Measurements from ENCODE around the gene YLPM1. TPM values are rescaled to one million over a fixed set of nuclear protein-coding genes. Genes with fewer than 3 reads are reported as not detected.

YLPM1 gene
- total RNA-seq, 2 donors from 2014 or later: 39.0 to 71.9 TPM

DNA sequence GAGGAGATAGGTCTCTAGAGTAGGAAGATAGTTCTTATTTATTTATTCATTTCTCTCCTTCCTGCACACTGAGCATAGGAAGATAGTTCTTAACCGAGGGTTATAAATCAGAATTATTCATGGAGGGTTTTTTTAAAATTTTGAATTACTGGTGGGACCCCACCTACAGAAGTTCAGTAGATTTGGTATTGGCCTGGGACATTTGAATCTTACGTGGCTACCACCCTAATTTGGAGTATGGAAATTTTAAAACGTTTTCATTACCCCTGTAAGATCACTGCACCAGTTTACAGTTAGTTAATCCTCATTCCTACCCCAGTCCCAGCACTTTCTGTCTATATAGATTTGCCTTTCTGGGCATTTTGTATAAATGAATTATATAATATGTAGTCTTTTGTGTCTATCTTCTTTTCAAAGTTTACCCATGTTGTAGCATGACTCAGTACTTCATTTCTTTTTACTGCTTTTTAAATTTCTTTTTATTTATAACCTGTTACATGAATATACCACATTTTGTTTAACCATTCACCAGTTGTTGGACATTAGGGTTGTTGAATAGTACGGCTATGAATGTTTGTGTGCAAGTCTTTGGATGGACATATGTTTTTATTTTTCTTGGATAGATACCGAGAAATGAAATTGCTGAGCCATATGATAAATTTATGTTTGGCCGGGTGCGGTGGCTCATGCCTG, 44.9 kb downstream of the YLPM1 start:
- H3K4me1 ChIP-seq (replicated peaks): no peaks in the 10 kb centered on the region
- intact Hi-C loops (cut with DNase I): no loop called here
- no peaks in the 10 kb centered on the region for H3K9me3 ChIP-seq
- no peaks in the 10 kb centered on the region for H3K27me3 ChIP-seq (replicated peaks; ENCODE audit: insufficient read depth)
- no peak for DNase-seq (ENCODE audit: low spot score)
- 92% methylated on average over 7 of the region's 7 CpGs for WGBS
- no peak overlapping the region for H3K4me3 ChIP-seq
- TF ChIP-seq, protein P1, sequence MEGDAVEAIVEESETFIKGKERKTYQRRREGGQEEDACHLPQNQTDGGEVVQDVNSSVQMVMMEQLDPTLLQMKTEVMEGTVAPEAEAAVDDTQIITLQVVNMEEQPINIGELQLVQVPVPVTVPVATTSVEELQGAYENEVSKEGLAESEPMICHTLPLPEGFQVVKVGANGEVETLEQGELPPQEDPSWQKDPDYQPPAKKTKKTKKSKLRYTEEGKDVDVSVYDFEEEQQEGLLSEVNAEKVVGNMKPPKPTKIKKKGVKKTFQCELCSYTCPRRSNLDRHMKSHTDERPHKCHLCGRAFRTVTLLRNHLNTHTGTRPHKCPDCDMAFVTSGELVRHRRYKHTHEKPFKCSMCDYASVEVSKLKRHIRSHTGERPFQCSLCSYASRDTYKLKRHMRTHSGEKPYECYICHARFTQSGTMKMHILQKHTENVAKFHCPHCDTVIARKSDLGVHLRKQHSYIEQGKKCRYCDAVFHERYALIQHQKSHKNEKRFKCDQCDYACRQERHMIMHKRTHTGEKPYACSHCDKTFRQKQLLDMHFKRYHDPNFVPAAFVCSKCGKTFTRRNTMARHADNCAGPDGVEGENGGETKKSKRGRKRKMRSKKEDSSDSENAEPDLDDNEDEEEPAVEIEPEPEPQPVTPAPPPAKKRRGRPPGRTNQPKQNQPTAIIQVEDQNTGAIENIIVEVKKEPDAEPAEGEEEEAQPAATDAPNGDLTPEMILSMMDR (IDR thresholded peaks at IDR 0.05): no peak
- TF ChIP-seq POLR2A (IDR thresholded peaks at IDR 0.05): no peak
- TF ChIP-seq POLR2AphosphoS5 (IDR thresholded peaks at IDR 0.05): no peak
- H3K27ac ChIP-seq: no peak overlapping the region
- H3K36me3 ChIP-seq: peaks cover 0 to 3% of the 10 kb centered on the region in 2 donors

DNA sequence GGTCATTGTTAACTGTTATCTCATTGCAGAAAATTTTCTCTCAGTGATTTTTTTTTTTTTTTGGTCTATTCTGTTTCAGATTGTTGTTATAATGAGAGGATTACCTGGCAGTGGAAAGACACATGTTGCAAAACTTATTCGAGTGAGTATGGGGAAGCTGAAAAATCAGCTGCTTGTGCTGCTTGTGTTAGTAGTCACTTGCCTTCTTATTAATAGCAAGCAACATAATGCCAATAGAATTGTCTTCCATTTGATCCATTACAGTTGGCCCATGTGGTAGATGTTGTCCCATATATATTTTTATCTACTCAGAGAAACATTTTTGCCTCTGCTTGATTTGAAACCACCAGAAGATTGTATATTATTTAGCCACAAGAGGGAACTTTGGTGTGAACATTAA, 53.0 kb downstream of the YLPM1 start:
- intact Hi-C loops (cut with DNase I): no loop called here
- Histone ChIP-seq H3K27ac (no peak overlapping the region), H3K27me3 (replicated peaks; ENCODE audit: insufficient read depth) (no peaks in the 10 kb centered on the region), H3K36me3 (peaks cover 5 to 16% of the 10 kb centered on the region in 2 donors), H3K4me1 (replicated peaks) (no peaks in the 10 kb centered on the region), H3K4me3 (no peak overlapping the region), H3K9me3 (no peaks in the 10 kb centered on the region)
- no peak for TF ChIP-seq POLR2A (IDR thresholded peaks at IDR 0.05)
- TF ChIP-seq POLR2AphosphoS5 (IDR thresholded peaks at IDR 0.05): no peak
- TF ChIP-seq, protein P1 (IDR thresholded peaks at IDR 0.05): no peak
- no peak for DNase-seq (ENCODE audit: low spot score)
- WGBS: 83% methylated on average over 1 of the region's 1 CpG

DNA sequence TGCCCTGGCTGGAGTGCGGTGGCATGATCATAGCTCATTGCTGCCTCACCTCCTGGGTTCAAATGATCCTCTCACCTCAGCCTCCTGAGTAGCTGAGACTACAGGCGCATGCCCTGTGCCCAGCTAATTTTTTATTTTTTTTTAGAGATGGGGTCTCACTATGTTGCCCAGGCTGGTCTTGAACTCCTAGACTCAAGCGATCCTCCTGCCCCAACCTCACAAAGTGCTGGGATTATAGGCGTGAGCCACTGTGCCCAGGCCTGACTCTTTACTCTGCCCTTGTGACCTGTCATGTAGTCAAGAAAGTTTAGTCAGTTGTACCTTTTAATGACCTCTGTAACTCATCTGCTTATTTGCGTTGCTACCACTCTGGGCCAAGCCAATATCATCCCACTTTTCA, 57.2 kb downstream of the YLPM1 start:
- H3K4me3 ChIP-seq: no peak overlapping the region
- no peaks in the 10 kb centered on the region for H3K9me3 ChIP-seq
- intact Hi-C loops (cut with DNase I): no loop called here
- no peaks in the 10 kb centered on the region for H3K4me1 ChIP-seq (replicated peaks)
- peaks cover 0 to 13% of the 10 kb centered on the region in 2 donors for H3K36me3 ChIP-seq
- no peak for DNase-seq (ENCODE audit: low spot score)
- H3K27me3 ChIP-seq (replicated peaks; ENCODE audit: insufficient read depth): no peaks in the 10 kb centered on the region
- WGBS: 95% methylated on average over 5 of the region's 5 CpGs
- TF ChIP-seq POLR2A (IDR thresholded peaks at IDR 0.05): no peak
- TF ChIP-seq, protein P1 (IDR thresholded peaks at IDR 0.05): no peak
- TF ChIP-seq POLR2AphosphoS5 (IDR thresholded peaks at IDR 0.05): no peak
- no peak overlapping the region for H3K27ac ChIP-seq

DNA sequence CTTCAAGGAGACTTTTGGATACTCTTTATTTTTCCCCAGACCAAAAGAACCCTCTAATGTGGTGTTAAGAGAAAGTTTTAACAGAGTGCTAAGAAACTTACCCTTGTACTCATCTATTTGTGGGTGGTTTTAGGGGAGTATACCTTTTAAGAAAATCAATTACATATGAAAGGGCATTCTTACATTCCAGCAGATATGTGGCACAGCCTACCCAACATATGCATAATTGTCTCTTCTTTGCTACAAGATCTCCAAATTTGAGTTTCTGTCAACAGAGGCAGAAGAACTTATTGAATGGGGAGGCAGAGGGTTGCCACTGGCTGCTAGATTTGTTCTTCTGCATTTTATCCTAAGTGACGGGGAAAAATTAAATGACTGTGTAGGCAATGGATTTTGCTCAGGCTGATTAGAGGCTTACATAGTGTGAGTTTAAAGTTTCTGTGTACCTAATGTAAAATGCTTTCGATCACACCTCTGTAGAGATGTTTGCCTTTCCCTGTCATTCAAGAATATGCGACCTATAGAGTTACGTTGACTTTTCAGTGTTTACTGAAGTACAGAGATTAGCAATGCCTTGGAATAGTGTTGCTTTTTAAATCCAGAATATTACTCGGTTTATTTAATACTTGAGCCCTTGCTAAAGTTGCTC, 58.3 kb downstream of the YLPM1 start:
- Histone ChIP-seq H3K36me3 (peaks cover 0 to 12% of the 10 kb centered on the region in 2 donors), H3K4me1 (replicated peaks) (no peaks in the 10 kb centered on the region), H3K9me3 (no peaks in the 10 kb centered on the region), H3K27me3 (replicated peaks; ENCODE audit: insufficient read depth) (no peaks in the 10 kb centered on the region), H3K4me3 (no peak overlapping the region), H3K27ac (no peak overlapping the region)
- intact Hi-C loops (cut with DNase I): no loop called here
- WGBS: 76% methylated on average over 5 of the region's 5 CpGs
- no peak for DNase-seq (ENCODE audit: low spot score)
- TF ChIP-seq, protein P1 (IDR thresholded peaks at IDR 0.05): no peak
- TF ChIP-seq POLR2A (IDR thresholded peaks at IDR 0.05) (no peak), POLR2AphosphoS5 (IDR thresholded peaks at IDR 0.05) (no peak)

DNA sequence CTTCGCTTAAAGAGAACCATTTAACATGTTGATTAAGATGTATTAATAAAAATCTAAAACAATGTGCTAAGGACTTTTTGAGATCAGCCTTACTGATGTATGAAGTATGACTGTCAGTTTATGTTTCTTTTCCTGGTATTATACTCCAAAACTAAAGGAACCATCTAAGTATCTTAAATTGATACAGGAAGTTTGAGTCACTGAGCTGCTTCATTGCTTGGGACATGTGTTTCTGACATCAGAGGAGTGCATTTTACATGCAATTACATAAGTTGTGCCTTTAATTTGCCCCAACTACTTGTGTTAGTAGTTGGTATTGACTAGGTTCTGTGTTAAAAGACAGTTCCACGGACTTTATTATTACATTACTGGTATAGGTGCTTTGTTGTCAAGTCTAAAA, 61.9 kb downstream of the YLPM1 start:
- H3K27ac ChIP-seq: no peak overlapping the region
- no peak overlapping the region for H3K4me3 ChIP-seq
- no peaks in the 10 kb centered on the region for H3K27me3 ChIP-seq (replicated peaks; ENCODE audit: insufficient read depth)
- DNase-seq (ENCODE audit: low spot score): no peak
- no peaks in the 10 kb centered on the region for H3K4me1 ChIP-seq (replicated peaks)
- 91% methylated on average over 2 of the region's 2 CpGs for WGBS
- no peaks in the 10 kb centered on the region for H3K36me3 ChIP-seq
- TF ChIP-seq POLR2AphosphoS5 (IDR thresholded peaks at IDR 0.05): no peak
- TF ChIP-seq, protein P1 (IDR thresholded peaks at IDR 0.05): no peak
- TF ChIP-seq POLR2A (IDR thresholded peaks at IDR 0.05): no peak
- intact Hi-C loops (cut with DNase I): no loop called here
- H3K9me3 ChIP-seq: no peaks in the 10 kb centered on the region
